Middle frontal gyrus (tissue), 1 donor: ENCODE measurements around the gene DNTT.

Experiments used
- DNase-seq: peaks from one replicate; pipeline ENCODE4 v3.0.0-alpha.2; 2015; ENCODE audit warnings: low spot score; ENCODE audit errors: extremely low spot score

DNTT gene

DNA sequence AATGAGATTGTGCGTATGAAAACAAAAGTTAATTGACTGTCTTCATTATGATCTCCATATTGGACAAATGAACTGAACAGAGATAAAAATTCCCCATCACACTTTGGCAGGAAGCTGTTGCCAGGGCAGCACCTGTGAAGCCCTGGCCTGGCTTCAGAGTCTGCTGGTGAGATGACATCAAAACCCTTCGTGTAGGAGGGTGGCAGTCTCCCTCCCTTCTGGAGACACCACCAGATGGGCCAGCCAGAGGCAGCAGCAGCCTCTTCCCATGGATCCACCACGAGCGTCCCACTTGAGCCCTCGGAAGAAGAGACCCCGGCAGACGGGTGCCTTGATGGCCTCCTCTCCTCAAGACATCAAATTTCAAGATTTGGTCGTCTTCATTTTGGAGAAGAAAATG is at the start of gene DNTT:
TSS of gene DNTT (plus strand) at position 205 of the 400 bp plus-strand sequence. CDS start at position 269, 64 bp downstream.
- DNase-seq: no peak

DNA sequence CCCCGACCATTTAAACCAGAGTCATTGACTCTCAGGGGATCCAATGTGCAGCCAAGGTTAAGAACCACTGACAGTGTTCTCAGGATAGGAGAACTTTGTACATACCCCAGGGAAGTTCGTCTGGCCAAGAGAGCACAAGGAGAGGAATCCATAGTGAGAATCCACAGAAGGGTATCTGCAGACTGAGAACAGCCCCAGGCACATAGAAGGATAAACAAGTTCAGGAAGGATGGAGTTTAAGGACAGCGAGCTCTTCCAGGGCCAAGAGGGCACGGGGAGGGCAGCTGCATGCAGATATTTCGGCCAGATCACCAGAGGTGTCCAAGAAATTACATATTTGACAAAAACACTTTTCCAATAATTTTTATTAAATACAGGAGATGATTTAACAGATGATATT is 49.3 kb upstream of the DNTT start:
- DNase-seq: no peak

DNA sequence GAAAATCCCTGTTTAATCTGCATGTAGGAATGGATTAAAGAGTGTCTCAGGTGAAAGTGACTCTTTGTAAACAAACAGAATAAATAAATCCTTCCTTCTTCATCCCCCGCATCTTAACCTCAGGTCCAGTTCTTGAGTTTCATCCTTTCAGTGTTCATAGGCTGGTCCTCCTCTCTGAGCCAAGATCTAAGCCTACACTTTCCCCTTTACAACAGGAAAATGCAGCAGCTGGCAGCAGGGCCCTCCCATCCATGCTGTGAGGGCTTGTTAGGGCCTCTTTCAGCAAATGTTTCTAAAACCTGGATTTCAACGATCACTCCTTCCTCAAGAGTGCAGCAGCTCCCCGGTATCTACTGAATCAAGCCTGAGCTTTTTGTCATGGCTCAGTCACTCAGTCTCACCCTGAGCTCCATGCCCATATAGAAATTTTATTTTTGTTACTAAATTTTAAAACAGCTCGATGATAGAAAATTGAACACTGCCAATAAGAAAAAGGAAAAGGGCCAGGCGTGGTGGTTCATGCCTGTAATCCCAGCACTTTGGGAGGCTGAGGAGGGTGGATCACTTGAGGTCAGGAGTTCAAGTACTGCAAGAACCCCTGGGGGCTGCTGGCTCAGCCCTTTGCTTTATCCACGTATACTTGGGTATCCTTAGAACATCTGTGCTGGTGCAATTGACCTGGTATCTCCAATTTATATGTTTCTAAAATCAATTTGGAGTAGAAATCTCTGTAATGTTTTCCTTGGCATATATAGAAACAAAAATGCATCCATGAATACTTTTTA is 48.5 kb upstream of the DNTT start:
- no peak for DNase-seq

DNA sequence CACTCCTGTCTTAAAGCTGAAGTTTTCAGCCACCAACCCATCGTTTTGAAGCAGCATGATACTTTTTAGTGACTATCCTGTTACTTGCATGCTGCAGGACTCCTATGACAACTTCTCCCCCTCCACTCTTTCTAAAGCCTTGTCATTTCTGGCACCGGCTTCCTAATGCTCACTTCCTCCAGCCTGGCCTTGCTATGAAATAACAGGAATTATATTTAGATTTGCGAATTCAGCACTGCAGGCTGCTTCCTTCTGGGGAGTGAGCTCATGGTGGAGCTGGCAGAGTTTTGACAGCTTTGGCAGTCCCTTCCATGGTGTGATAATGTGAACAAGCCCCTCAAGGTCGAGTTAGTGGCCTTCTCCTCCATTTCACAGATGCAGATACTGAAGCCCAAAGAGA is 46.3 kb upstream of the DNTT start:
- DNase-seq: no peak

DNA sequence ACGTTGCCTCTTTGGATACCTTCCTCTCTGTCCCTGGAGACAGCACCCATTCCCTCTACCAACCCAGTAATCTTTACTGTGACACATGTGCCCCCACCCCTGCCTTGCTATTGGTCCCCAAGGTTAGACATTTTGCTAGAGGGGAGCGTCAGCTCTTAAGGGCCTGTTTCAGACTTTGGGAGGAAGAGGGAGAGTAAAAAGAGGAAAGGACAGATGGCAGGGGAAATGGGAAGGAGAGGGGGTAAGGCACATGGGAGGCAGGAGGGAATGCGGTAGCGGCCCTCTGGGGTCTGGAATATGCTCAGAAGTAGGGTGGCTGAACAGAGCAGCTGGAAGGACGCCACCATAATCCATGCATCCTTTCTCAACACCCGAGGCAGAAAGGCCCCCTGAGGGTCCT is 45.1 kb upstream of the DNTT start:
- DNase-seq: no peak

DNA sequence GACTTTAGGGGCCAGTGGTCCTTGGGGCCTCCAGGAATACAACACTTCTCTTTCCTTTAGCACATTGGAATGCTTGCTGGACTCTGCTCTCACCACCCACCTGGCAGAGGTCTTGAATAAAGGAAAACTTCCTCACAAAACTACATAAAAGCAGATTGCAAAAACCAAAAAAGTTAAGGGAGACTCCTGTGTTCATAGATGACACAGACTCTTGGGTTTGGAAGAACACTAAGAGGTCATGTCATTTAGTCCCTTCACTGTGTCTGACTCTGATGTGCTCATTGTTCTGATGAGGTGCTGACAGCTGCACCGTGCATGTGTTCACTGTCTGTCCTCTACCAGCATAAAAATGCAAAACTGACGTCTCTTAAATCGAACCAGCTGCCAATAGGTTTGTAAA is 44.2 kb upstream of the DNTT start:
- no peak for DNase-seq

DNA sequence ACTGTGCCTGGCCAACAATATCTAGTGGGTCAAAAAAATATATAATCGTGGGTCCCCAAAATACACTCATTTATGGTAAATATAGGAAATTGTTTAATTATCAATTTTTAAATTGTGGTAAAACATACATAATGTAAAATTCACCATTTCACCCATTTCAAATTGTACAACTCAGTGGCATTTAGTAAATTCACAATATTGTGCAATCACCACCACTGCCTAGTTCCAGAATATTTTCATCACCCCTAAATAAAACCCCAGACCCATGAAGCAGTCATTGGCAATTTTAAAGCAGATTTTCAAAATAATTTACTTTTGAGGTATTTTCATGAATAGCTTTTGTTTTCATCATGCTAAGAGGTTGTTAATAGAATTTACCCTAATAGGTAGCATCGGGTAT is 43.1 kb upstream of the DNTT start:
- DNase-seq: no peak

DNA sequence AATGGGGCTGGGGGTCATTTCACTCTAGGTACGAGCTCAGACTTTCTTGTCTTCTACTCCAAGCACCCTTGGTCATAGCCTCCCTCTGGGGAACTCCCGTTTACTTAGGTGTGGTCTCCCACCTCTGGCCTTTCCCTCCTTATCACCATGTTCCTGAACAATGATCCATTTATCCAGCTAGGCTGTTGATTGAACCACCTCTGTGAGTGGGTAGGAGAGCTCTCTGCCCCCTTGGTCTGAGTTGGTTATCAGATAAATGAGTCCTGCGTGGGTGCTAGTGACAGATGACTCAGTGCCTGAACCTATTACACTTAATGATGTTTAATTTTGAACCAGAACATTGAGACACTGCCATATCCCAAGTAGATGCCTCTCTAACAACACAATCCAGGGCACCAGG is 42.3 kb upstream of the DNTT start:
- no peak for DNase-seq

DNA sequence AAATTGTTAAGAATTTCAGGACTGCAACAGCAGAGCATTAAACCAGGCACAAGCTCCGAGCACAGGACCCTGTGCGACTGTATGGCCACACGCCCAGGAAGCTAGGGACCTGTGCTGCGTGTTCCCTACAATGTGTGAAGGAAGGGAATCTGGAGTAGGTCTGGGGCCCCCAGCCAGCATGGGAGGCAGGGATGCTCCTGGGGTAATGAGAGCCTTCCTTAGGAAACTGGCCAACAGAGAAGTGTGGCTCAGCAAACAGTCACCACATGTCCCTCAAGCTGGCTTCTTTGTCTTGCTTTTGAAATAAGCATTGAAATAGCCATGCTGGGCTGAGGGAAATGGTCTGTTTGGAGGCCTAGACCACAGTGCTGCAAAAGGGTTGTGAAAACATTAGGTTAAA is 41.1 kb upstream of the DNTT start:
- DNase-seq: no peak

DNA sequence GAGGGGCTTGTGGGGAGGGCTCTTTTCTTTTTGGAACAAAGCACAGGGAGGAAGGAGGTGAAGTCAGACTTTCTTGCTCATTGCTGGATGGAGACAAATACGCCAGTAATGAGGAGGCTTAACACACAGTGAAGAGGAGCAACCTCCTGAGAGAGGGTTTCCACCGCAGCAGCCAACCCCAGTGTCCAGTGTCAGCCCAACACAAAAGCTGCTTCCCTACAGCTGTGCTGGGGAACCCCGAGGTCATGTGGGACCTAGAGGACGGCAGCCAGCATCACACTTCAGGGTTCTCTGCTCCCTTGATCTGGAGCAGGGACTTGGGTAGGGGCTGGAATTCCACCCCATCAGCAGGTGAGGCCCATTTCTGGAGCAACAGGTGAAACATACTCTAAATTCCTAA is 40.6 kb upstream of the DNTT start:
- DNase-seq: no peak

DNA sequence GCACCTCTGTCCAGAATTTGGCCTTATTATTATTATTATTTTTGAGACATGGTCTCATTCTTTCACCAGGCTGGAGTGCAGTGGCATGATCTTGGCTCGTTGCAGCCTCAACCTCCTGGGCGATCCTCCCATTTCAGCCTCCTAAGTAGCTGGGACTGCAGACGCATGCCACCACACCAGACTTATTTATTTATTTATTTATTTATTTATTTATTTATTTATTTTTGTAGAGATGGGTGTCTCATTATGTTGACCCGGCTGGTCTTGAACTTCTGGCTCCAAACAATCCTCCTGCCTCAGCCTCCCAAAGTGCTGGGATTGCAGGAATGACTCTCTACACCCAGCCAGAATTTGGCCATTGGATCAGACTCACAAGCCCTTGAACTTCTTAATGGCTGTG is 39.3 kb upstream of the DNTT start:
- no peak for DNase-seq

DNA sequence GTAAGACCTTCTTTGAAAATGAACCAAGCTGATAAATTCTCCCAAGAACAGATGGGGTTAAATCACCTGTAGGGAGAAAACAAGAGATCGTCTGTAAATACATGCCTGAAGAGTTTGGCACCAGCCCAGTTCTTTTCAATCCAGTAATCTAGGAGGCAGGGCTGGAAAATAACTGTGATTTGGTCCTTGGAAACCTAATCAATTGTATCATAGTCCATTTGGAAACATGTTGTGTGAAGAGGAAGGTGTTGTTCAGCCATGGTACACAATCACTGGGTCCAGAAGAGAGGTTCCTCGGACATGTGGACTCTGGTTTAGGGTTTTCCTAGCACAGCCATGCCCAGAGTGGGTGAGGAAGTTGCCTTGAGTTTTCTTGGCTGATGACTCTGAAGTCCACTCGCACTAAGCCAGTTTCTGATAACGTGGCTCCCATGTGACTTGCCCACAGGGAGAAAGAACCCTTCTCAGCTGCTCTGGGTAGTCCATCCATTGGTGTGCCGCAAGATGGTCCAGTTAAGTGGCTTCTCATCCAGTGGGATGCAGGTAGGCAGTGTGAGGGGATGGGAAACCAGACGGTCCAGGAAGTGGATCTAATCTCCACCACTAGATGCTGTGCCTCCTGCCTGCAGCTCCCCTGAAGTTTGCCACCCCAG is 38.0 kb upstream of the DNTT start:
- DNase-seq: no peak

DNA sequence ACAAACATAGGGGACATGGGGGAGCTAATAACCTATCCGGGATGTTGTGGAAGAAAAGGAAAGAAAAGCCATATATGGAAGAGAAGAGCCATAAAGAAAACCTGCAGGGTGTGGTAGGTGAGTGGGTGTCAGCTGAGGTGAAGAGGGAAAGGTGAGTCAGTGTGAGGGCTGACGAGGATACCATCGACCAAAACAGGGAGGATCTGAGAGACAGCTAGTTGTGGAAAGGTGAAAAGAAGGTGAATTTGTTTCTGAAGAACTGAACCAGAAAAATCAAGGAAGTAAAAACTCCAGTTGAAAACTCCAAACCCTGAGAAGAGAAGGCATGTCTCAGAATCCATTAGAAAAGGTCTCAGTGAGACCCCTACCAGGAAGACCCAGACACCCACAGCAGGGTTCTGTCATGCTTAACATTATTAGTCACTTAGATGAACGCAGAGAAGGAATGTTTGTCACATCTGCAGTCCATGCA is 37.0 kb upstream of the DNTT start:
- no peak for DNase-seq

DNA sequence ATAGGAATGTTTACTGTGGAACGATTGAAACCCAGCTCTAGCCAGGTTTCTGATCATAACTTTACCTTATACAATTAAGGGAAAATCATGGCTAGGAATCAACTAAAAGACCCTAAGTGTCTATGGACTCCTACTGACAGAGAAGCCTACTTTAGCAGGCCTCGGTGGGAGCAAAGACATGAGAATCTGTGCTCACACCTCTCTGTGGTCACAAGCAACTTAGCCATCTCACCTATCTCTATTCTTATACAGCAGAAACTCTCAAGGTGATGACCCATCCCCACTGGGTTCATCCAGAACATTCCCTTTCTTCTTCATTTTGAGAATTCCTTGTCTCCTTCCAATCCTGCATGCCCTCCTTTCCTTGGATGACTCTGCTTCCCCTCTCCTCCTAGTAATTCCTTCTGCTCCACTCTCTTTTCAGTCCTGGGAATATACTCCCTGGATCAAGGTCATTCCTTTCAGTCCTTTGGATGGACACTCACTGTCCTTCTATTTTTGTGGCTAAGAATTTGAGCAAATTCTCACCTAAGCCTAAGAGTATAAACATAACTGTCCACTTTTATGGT is 35.8 kb upstream of the DNTT start:
- DNase-seq: no peak

DNA sequence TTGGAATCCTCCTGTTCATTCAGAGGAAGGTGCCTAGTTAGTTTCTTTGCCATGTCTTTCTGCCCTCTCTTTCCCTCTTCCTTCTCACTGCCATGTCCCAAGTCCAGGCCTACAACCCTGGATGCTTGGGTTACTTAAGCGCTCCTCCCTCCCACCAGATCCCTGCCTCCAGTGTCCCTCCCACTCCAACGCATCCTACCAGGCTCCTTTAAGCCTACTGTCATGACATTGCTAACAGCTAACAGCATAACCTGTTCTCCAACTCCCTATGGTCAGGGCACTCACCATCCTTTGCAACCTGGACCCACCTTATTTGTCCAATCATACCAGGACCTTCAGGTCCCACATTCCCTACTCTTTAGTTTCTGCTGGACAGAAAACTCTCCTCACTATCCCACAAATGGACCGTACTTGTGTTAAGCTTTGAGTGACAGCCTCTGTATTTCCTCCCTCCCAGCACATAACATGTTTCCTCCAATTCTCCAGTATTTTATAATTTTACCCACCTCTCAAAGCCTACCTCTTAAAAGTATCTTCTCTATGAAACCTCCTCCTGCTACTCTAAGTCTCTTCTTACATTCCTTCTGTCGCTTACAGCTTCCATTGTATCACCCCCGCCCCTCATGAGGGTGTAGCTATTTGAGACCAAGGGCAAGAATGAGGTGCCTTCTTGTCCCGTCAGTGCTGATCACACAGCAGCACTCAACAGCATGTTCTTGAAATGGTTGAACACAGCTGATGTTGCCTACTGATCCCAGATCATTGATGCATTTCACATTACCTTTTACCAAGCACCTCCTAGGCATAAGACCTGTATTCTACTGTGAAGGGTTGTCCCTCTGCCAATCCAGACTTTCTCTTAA is 34.6 kb upstream of the DNTT start:
- no peak for DNase-seq

DNA sequence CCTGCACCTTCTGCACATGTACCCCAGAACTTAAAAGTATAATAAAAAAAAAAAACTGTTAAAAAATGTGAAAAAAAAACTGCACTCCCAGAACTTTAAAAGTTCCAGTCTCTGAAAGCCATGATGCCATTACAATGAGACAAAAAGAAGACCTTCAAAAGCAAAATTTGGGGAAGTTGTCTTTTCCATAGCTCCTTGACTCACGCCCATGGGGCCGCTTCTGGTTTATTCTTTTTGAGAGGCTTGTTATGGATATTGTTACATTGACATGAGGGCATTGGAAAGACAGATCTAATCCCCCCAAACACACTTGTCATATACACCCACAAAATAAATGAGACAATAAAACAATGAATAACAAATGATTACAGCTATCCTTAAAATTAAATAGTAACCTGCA is 33.7 kb upstream of the DNTT start:
- DNase-seq: no peak

DNA sequence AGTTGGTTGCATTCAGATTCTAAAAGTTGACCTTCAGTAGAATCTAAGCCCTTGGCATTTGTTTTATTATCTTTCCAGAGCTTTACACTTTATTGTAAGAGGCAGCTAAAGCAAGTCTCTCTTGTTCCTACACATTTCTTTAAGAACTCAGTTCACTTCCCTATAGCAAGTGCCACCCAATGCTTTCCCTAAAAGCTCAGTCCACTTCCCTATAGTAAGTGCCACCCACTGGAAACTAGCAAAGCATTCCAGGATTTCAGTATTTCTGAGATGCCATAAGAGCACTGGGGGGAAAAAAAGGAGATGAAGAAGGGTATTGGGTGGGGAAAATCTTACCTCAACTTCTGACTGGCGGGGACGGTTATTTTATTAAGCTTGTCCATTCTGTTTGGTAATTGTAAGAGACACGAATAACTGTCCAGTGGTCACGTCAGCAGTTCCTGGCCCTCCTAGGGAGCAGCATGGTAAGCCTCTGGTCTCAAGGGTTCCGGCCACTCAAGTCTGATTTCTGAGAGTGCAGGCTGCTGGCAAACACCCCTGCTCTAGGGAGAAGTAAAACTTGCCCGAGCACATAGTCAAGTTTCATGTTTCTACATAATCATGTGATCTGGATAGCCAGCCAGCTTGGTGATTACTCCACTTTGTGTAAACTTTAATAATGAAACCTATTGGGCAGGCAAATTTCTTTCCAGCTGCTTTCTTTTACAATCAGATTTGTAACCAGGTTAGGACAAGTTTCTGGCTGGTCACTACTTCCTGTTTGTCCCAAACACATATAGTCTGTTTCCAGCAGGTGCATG is 33.0 kb upstream of the DNTT start, which contains the start of gene BLNK:
TSS of gene BLNK (minus strand) at position 554 of the 800 bp plus-strand sequence. CDS start at position 383, 171 bp downstream.
- DNase-seq: no peak

DNA sequence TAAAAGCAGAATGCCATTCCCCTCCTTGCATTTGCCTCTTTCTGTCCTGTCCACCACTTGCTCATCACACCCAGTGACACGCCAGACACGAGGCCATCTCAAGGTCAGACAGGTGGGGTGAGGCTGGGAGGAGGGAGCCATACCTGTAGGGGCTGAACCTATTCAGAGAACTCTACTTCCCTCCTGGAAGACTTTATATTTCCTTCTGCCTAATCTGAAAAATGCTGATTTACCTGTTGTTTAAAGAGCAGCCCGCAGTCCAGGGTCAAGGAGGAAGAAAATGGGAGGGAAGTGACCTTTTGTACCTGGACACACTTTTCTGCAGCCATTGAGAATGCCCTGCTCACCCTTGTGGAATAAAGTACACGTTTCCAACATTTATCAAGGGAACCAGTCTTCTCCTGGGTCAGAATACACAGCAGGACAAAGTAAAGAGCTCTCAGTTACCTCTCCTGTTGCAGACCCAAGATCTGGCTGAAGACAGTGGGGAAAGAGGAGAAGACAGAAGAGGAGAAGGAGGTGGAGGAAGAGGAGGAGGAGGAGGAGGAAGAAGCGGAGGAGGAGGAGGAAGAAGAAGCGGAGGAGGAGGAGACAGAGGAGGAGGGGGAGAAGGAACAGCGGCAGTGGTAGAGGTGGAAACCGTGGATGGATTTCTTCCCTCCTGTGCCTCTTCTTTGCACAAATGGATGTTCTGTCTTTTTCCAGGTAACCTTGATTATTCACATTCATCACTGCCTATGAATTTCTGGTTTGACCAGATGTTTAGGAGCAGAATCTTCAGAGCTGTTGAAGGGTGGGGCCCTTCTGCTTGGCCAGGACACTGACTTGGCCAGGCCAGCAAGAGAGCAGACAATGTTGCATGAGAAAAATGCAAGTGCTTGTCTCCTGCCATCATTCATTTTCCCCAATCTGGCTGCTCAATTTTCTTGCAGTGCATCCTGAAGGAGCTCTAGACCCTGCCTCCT is 31.6 kb upstream of the DNTT start:
- DNase-seq: no peak

DNA sequence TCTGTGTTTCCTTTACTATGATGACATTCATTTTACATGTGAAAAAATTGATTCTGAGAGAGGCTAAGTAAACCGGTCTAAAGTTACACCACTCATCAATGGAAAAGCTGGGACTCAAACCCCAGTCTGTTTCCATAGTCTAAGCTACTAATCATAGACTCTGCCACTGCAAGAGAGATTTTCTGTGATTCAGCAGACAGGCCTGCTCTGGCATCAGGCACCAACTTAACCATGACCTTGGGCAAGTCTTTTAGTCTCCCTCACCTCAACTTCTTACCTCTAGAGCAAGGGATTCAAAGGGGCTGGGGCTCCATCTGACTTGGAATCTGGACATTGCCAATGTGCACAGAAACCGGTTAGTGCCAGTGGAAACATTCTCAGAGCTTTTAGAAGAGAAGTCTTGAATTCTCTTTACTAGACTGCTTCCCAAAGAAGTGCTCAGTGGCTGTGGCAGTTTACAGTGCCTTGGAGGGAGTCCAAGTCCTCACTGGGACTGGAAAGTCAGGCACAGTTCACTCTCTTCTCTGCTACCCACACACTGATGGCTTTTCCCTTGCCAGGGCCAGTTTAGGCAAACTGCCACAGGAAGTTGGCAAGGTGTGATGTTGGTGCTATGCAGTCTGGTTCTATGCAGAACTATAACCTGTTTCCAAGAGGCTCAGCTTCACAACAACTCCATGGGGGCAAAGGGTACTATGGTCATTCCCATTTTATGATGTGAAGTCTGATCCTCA is 28.4 kb upstream of the DNTT start:
- no peak for DNase-seq
